HG03565 (cell line): ENCODE data around the gene SCNN1B.

Experiments used
- ATAC-seq: cut with Tn5 transposase; IDR thresholded peaks from one replicate; pipeline ENCODE4 v1.9.1; 2021; ENCODE audit warnings: mild to moderate bottlenecking, moderate library complexity; ENCODE audit not compliant: unreplicated experiment

Gene SCNN1B

DNA sequence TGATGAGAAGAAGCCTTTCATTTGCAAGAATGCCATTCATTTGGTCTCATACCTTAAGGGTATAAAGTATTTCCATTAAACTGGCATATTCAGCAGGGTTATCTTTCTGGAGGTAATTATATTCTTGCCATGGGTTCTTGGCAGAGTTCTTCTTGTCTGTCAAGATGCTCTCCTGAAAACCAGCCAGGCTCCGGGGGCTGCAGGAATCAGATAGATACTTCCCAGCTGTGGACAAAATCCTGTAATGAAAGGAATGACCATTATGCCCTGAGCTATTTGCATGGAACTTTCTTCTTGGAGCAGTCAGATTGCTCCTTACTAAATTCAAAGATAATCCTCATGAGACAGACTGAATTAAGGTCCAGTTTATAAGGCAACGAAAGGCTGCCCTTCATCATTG lies 103.9 kb downstream of the SCNN1B start:
- no peak for ATAC-seq

DNA sequence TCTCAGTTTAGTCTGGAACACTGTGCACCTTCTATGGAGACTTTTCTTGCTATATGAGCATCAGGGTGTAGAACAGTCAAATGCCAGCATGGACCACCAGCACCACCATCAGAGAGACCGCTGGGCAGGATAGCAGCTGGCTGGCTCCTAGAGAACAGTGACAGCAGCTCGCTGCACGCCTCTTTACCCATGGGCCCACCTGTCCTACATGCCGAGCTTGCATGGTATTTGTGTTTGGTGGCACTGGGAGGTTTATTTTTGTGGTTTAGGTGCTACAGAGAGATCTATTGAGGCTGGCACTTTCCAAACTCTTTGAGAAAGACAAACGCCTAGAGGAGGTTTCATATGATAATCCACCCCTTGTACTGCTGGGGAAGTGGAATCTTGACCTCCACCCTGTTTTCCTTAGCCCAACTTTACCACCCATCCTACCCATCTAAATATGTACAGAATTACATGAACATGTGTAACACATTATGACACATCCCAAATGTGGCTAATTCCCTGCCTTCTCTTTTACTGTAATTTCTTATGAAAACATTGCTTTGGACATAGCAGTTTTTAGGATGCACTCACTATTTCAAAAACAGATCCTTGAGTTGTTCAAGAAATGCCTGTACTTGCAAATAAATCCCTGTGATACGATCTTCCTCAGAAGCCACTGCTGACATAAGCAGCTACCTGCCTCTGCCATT lies 104.6 kb downstream of the SCNN1B start:
- no peak for ATAC-seq

DNA sequence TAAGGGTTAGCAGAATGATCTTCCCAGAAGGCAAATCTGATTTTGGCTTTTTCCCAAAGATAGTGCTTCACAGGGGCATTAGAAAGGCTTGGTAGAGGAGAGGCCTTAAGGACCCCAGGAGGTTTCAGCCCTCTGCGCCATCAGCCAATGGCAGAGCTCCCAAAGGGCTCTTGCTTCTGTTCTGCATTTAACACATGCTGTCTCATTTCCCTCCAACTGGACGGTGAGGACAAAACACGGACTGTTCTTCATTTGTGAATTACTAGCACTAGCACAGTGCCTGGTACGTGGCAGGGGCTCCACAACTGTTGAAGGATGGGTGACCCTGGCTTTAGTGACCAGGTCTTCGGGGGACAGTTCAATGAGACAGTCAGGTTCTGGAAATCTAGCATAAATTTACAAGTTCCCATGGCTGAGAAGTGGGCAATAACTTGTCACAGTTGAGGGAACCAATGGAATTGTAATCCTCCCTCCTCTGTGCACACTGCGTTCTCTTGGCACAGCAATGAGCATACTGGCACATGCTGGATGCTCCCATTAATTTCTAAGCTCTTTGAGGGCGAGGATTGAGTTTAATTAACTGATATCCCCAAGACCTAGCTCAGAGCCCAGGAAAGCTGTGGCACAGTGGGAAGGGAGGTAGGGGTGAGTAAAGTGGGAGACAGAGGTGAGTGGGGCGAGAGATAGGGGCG lies 105.5 kb downstream of the SCNN1B start:
- no peak for ATAC-seq

DNA sequence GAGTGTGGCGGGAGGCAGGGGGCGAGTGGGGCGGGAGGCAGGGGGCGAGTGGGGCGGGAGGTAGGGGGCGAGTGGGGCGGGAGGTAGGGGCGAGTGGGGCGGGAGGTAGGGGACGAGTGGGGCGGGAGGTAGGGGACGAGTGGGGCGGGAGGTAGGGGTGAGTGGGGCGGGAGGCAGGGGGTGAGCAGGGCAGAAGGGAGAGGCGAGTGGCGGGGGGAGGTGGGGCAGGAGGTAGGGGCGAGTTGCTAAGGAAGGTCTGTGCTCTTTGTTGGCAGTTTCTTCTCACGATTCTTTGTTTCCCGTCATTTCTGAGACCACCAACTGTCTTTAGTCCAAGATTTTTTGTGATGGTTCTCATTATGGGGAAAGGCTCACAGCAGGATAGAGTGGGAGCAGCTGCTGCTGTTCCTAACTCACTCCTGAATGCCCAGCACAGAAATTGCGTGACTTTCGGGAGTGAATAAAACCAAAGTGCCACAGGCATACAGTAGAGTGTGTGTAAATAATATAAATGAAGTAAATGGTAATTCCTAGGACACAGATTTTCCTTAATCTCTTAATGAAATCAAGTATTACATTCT lies 106.2 kb downstream of the SCNN1B start:
- no peak for ATAC-seq

DNA sequence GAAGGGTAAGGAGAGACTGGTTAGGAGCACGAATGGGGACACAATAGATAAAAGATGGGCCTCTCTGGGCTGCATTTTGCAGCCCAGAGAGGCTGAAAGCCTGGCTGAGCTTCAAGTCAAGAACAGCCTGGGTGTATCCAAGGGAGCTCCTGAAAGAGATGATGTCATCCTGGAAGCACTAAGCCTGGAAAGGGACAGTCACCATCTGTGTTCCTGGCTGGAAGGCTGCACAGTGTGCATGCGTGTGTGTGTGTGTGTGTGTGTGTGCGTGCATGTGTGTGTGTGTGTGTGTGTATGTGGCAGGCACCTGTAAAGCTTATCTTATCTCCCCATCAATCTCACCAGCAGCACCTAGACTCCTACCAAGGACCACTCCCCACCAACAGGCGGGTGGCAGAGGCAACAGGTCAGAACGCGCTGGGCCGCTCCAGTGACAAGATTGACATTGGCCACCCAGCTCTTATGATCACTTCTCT lies 106.8 kb downstream of the SCNN1B start:
- ATAC-seq: no peak

DNA sequence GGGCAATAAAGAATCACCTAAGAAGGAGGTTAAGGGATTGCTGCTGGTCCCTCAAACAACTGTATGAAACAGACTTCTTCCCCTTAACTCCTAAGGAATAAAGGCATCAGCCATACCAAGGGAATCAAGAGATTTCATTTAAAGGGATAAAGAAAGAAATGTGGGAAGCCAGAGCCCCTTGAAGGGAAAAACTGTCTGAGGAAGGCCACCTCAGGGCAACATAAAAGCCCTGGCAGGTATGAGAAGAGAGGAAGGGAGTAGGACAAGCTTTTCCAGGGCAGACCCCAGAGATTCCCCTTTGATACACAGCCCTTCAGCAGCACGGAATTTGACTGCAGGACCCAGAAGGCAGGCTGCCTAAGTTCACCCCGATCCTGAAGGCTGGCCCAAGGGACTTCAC lies 107.4 kb downstream of the SCNN1B start:
- ATAC-seq: no peak

DNA sequence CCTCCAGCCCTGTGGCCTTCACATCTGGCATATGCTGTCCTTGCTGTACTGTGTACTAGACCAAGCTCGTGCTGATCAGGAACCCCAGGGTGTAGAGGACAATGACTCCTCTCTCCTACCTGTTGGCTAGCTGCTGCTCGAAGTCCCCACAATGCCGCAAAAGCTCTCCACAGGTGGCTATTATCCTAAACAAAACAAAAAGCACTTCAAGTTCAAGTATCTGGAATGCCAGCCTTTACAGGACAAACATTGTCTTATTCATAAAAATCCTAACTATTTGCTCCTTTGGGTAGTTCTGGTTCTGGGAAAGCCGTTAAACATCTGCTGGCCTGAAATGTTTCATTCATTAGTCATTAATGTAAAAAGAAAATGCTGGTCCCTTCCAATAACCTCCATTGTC lies 108.1 kb downstream of the SCNN1B start:
- no peak for ATAC-seq

DNA sequence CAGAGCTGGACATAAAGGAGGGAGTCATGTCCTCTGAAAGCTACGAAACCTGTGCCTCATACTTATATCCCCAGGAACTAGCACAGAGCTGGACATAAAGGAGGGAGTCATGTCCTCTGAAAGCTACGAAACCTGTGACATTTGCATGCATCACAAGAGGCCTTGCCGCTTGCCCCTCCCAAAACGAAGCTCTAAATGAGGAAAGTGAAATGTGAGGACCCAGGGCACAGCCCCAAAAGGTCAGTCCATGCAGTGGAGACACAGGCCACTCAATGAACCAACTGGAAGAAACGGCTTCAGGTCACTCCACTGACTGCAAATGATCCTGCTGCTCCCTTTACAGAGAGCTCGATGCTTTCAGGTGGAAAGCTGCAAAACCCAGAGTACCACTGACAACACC lies 112.6 kb downstream of the SCNN1B start:
- no peak for ATAC-seq

DNA sequence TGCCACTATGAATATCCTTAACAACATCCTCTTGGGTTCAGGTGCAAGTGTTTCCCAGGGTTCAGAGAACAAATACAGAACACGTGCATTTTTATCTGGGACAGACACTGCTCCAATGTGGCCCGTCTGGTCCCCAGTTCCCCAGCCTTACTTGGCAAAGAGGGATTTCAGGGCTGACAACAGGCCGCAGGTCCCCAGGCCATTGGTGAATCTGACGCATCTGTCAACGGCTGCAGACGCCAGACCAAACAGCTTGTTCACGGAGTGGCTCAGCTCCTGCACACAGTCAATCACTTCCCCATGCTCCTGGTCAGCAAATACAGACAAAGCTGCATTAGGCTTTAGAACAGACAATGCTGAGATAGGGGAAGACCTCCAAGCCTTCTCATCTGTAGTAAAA lies 114.7 kb downstream of the SCNN1B start:
- ATAC-seq: no peak

DNA sequence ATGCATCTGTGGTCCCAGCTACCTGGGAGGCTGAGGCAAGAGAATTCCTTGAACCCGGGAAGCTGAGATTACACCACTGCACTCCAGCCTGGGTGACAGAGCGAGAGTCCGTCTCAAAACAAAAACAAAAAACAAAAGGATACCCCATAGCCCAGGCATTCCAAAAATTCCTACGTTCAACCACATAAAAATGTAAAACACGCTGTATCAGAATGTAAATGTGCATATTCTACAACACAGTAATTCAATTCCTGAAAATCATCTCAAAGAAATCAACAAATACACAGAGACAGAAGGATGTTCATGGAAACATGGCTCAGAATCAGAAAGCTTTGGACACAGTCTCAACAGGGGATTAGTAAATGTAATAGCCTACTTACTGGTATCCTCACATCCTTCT lies 117.9 kb downstream of the SCNN1B start:
- no peak for ATAC-seq

DNA sequence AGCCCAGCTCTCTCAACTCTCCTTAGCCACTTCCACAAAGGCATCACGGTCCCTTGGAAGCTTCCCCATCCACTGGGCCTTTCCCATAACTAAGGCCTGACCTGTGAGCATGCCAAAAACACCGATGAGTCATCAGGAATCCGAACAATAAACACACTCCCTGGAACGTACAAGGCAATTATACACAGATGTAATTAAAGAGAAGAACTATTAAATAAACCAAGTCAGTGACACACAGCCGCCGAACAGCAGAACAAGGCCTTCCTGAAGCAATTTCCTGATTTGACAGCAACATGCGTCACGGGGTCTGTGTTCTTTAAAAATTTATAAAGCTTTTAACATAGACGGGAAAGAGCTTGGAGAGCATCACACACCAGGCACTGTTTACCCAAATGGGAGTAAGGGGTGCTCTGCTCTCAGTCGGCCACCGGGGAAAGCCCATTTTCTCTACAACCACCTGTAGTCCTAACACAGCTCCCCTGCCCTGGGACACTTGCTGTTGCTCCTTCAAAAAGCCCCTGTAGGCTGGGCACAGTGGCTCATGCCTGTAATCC lies 121.5 kb downstream of the SCNN1B start:
- no peak for ATAC-seq

DNA sequence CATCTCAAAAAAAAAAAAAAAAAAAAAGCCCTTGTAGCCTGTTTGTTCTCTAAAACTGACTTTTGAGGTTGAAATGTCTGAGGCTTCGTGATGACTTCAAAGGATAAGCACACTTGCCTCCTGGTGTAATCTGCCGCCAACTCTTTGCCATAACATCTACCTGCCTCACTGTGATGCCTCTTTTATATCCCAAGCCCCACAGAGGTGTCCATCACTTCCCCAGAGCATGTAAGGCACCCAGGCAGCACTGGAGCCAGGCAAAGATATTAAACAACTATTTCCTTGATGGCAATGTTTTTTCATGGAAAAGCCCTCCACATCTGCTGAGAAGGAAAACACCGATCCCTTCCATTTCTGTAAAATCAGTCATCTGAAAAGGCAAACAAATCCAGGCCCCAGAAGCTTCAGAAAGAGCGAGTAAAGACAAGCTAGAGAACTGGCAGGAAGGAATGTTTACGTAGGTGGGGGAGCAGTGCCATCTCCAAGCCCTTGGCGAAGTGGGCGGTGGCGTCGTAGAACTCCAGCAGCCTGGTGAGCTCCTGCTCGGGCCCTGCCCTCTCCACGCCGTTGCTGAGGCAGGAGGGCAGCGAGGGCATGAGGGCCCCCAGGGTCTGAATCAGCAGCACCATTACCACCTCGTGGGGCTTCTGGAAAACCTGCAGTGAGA lies 122.3 kb downstream of the SCNN1B start:
- no peak for ATAC-seq

DNA sequence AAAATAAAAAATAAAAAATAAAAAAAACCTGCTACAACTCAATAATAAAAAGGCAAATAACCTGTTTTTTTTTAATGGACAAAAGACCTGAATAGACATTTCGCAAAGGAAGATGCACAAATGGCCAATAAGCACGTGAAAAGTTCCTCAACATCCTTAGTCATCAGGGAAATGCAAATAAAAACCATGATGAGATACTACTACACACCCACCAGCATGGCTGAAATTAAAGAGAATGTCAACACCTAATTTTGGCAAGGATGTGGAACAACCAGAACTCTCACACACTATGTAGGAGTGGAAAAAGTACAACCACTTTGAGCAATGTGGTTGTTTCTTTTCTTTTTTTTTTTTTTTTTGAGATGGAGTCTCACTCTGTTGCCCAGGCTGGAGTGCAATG lies 126.2 kb downstream of the SCNN1B start:
- no peak for ATAC-seq
